ENCODE data around the gene FDX1. TPM values are rescaled to one million over a fixed set of nuclear protein-coding genes. Genes with fewer than 3 reads are reported as not detected.

FDX1 gene
- total RNA-seq, 2 donors from 2014 or later, result 14.0 to 15.2 TPM

GRCh38 chr11:110422306-110422905, 7.3 kb upstream of the FDX1 start:
- Histone ChIP-seq H3K9me3 (no peaks in the 10 kb centered on the region), H3K36me3 (replicated peaks in 1 of 2; ENCODE audit: insufficient read depth in 1 of 2, low read depth in 2 of 2) (no peaks in the 10 kb centered on the region), H3K27ac (no peak overlapping the region), H3K4me1 (no peaks in the 10 kb centered on the region), H3K27me3 (no peaks in the 10 kb centered on the region), H3K4me3 (no peak overlapping the region)
- TF ChIP-seq POLR2A (IDR thresholded peaks at IDR 0.05) (no peak), CTCF (IDR thresholded peaks at IDR 0.05) (no peak)
- intact Hi-C loops (cut with DNase I), result no loop called here
- ATAC-seq (no peak), DNase-seq (no peak)
- WGBS, 2 donors, result 86 to 88% methylated on average over 2 of the region's 2 CpGs

- DNase-seq, result no peak
- H3K27ac ChIP-seq, result no peak overlapping the region
- no peaks in the 10 kb centered on the region for H3K27me3 ChIP-seq
- no peaks in the 10 kb centered on the region for H3K9me3 ChIP-seq
- WGBS, 2 donors, result 72 to 78% methylated on average over 3 of the region's 3 CpGs
- intact Hi-C loops (cut with DNase I), result no loop called here
- H3K4me1 ChIP-seq, result peaks cover 6% of the 10 kb centered on the region
- H3K4me3 ChIP-seq, result no peak overlapping the region
- no peak for ATAC-seq
- H3K36me3 ChIP-seq (replicated peaks in 1 of 2; ENCODE audit: insufficient read depth in 1 of 2, low read depth in 2 of 2), result no peaks in the 10 kb centered on the region
- TF ChIP-seq CTCF (IDR thresholded peaks at IDR 0.05), result no peak
- TF ChIP-seq POLR2A (IDR thresholded peaks at IDR 0.05), result no peak
Measured at GRCh38 chr11:110424775-110425444, 4.8 kb upstream of the FDX1 start.

- ATAC-seq (no peak), DNase-seq (no peak)
- intact Hi-C loops (cut with DNase I), result no loop called here
- no peak for TF ChIP-seq CTCF (IDR thresholded peaks at IDR 0.05)
- TF ChIP-seq POLR2A (IDR thresholded peaks at IDR 0.05), result no peak
- Histone ChIP-seq H3K27ac (no peak overlapping the region), H3K4me3 (no peak overlapping the region), H3K9me3 (no peaks in the 10 kb centered on the region), H3K27me3 (no peaks in the 10 kb centered on the region), H3K36me3 (replicated peaks in 1 of 2; ENCODE audit: insufficient read depth in 1 of 2, low read depth in 2 of 2) (no peaks in the 10 kb centered on the region), H3K4me1 (peaks cover 6% of the 10 kb centered on the region)
- WGBS, 2 donors, result 80 to 85% methylated on average over 9 of the region's 9 CpGs
Measured at GRCh38 chr11:110425751-110426545, 3.8 kb upstream of the FDX1 start.

- no peak overlapping the region for H3K4me3 ChIP-seq
- no peak for DNase-seq
- intact Hi-C loops (cut with DNase I), result no loop called here
- WGBS, 2 donors, result 79 to 83% methylated on average over 2 of the region's 2 CpGs
- ATAC-seq, result no peak
- TF ChIP-seq CTCF (IDR thresholded peaks at IDR 0.05) (no peak), POLR2A (IDR thresholded peaks at IDR 0.05) (no peak)
- H3K9me3 ChIP-seq, result no peaks in the 10 kb centered on the region
- no peak overlapping the region for H3K27ac ChIP-seq
- H3K27me3 ChIP-seq, result no peaks in the 10 kb centered on the region
- H3K4me1 ChIP-seq, result peaks cover 18% of the 10 kb centered on the region
- H3K36me3 ChIP-seq (replicated peaks in 1 of 2; ENCODE audit: insufficient read depth in 1 of 2, low read depth in 2 of 2), result no peaks in the 10 kb centered on the region
Measured at GRCh38 chr11:110428040-110428439, 1.7 kb upstream of the FDX1 start.
